HL-60 (cell line): ENCODE results near the gene PLCD1.

Experiments
- CTCF ChIP-seq: IDR thresholded peaks from one replicate; pipeline ENCODE4 v1.5.1; 2011; ENCODE audit warnings: low read length, control low read depth, inconsistent platforms; ENCODE audit not compliant: insufficient read depth
- POLR2AphosphoS5 ChIP-seq: IDR thresholded peaks from 2 replicates; pipeline ENCODE4 v1.6.1; 2012; ENCODE audit warnings: low read depth

- TF ChIP-seq CTCF (no peak), POLR2AphosphoS5 (no peak)
Observed at GRCh38 chr3:38036286-38036685, 6.8 kb upstream of the PLCD1 start.
